ENCODE measurements around the gene WDR55. TPM values are rescaled to one million over a fixed set of nuclear protein-coding genes. Genes with fewer than 3 reads are reported as not detected.

The WDR55 gene
- total and polyA plus RNA-seq, 2 of the 4 experiments (the other 2 are of a cell fraction) = 19.0 to 20.4 TPM

DNA sequence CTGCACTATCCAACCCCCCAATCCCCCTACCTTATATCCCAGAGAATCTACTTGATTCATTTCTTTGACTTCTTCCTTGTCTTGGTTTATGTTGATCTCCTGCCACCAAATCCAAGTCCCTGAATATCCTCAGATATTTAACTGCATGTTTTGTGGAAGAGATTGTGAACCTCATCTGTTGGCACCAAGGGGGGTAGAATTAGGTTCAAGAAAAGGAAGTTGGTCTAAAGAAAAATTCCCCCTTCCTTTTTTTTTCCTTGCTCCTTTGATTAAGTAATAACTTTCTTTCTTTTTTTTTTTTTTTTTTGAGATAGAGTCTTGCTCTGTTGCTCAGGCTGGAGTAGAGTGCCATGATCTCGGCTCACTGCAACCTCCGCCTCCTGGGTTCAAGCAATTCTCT lies 31.2 kb upstream of the WDR55 start:
- no peak overlapping the region for H3K27ac ChIP-seq (ENCODE audit: insufficient read depth, low read length)
- no peak overlapping the region for H3K18ac ChIP-seq (ENCODE audit: low read depth, low read length)
- no peak overlapping the region for H2AFZ ChIP-seq (replicated peaks; ENCODE audit: low read length, poor library complexity)
- H2BK5ac ChIP-seq (ENCODE audit: low read depth, low read length, poor library complexity, severe bottlenecking) = no peak overlapping the region
- no peak overlapping the region for H3K4me3 ChIP-seq (ENCODE audit: insufficient read depth, low read depth, low read length)
- no peak for DNase-seq
- no peak for TF ChIP-seq RFX5 (IDR thresholded peaks at IDR 0.05; ENCODE audit: low read depth, low read length)
- TF ChIP-seq, protein P1, sequence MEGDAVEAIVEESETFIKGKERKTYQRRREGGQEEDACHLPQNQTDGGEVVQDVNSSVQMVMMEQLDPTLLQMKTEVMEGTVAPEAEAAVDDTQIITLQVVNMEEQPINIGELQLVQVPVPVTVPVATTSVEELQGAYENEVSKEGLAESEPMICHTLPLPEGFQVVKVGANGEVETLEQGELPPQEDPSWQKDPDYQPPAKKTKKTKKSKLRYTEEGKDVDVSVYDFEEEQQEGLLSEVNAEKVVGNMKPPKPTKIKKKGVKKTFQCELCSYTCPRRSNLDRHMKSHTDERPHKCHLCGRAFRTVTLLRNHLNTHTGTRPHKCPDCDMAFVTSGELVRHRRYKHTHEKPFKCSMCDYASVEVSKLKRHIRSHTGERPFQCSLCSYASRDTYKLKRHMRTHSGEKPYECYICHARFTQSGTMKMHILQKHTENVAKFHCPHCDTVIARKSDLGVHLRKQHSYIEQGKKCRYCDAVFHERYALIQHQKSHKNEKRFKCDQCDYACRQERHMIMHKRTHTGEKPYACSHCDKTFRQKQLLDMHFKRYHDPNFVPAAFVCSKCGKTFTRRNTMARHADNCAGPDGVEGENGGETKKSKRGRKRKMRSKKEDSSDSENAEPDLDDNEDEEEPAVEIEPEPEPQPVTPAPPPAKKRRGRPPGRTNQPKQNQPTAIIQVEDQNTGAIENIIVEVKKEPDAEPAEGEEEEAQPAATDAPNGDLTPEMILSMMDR (conservative IDR thresholded peaks at IDR 0.05; ENCODE audit: low read depth, low read length) = no peak
- TF ChIP-seq RAD21 (IDR thresholded peaks at IDR 0.05; ENCODE audit: low read length) = no peak
- no peak for TF ChIP-seq MXI1 (IDR thresholded peaks at IDR 0.05; ENCODE audit: borderline replicate concordance, low read depth, low read length)
- TF ChIP-seq NFE2L2 (IDR thresholded peaks at IDR 0.05; ENCODE audit: low read depth, low read length) = no peak
- TF ChIP-seq, protein P2, sequence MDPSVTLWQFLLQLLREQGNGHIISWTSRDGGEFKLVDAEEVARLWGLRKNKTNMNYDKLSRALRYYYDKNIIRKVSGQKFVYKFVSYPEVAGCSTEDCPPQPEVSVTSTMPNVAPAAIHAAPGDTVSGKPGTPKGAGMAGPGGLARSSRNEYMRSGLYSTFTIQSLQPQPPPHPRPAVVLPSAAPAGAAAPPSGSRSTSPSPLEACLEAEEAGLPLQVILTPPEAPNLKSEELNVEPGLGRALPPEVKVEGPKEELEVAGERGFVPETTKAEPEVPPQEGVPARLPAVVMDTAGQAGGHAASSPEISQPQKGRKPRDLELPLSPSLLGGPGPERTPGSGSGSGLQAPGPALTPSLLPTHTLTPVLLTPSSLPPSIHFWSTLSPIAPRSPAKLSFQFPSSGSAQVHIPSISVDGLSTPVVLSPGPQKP (IDR thresholded peaks at IDR 0.05; ENCODE audit: borderline replicate concordance, low read depth, low read length) = no peak
- TF ChIP-seq MAFK (IDR thresholded peaks at IDR 0.05; ENCODE audit: low read depth, low read length) = no peak
- TF ChIP-seq, protein P3, sequence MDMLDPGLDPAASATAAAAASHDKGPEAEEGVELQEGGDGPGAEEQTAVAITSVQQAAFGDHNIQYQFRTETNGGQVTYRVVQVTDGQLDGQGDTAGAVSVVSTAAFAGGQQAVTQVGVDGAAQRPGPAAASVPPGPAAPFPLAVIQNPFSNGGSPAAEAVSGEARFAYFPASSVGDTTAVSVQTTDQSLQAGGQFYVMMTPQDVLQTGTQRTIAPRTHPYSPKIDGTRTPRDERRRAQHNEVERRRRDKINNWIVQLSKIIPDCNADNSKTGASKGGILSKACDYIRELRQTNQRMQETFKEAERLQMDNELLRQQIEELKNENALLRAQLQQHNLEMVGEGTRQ (IDR thresholded peaks at IDR 0.05; ENCODE audit: low read depth, low read length) = no peak
- TF ChIP-seq RCOR1 (IDR thresholded peaks at IDR 0.05; ENCODE audit: insufficient replicate concordance, low read length) = no peak
- H3K9me1 ChIP-seq (ENCODE audit: insufficient read depth, low read length) = no peaks in the 10 kb centered on the region
- H3K56ac ChIP-seq (ENCODE audit: extremely low read depth, insufficient read depth, low read length) = no peak overlapping the region
- H2BK20ac ChIP-seq (ENCODE audit: low read depth, low read length) = no peak overlapping the region
- H3K36me3 ChIP-seq (ENCODE audit: control insufficient read depth, insufficient read depth, low read length) = no peaks in the 10 kb centered on the region
- no peak overlapping the region for H3K23ac ChIP-seq (ENCODE audit: low read depth, low read length)
- WGBS, 2 experiments (ENCODE audit: extremely low coverage in 2 of 2, insufficient read length in 1 of 2) = no CpG with 5 or more reads among the region's 2 CpGs
- H3K79me1 ChIP-seq (ENCODE audit: low read depth in 1 of 2, low read length in 2 of 2) = no peaks in the 10 kb centered on the region
- in situ Hi-C loops (cut with MboI; ENCODE audit: low sequenced_read_pairs) = no loop called here
- peak overlapping the region; percentile 71 for H3K4me2 ChIP-seq (ENCODE audit: low read depth, low read length)
- intact Hi-C loops (cut with micrococcal nuclease) = loop anchor here (10.0 kb wide), 1 partner anchor 389 kb away; no protein-coding TSS in a partner anchor
- peaks cover 16% of the 10 kb centered on the region for H3K27me3 ChIP-seq (ENCODE audit: control insufficient read depth, insufficient read depth, low read length)
- no peak overlapping the region for H4K5ac ChIP-seq (ENCODE audit: low read depth, low read length)
- H4K8ac ChIP-seq (ENCODE audit: low read depth in 2 of 2, low read length in 2 of 2) = no peak overlapping the region
- peaks cover 5% of the 10 kb centered on the region; the same call in 1 of the 2 replicates for H3K4me1 ChIP-seq (ENCODE audit: control insufficient read depth, insufficient read depth, low read length)
- no peak overlapping the region for H3K9ac ChIP-seq (ENCODE audit: low read depth, low read length)
- H2BK15ac ChIP-seq (ENCODE audit: low read depth, low read length) = no peak overlapping the region
- no peaks in the 10 kb centered on the region for H3K9me3 ChIP-seq (ENCODE audit: control insufficient read depth, insufficient read depth, low read length)
- no peak overlapping the region for H4K91ac ChIP-seq (ENCODE audit: insufficient read depth, low read depth, low read length)
- ChIA-PET CTCF (interaction anchor here (0.5 to 1.0 kb wide), 2 partner anchors 85 to 86 kb away, joined by 3 to 4 read pairs; partner anchors contain the start of gene EIF4EBP3), POLR2A (ENCODE audit: unreplicated experiment) (no interaction called here)
- no peak overlapping the region for H2AK5ac ChIP-seq (ENCODE audit: low read depth, low read length)
- H4K20me1 ChIP-seq (ENCODE audit: insufficient read depth, low read length) = no peaks in the 10 kb centered on the region
- H3K14ac ChIP-seq (replicated peaks; ENCODE audit: low read depth, low read length) = no peak overlapping the region
- no TSS peak for BruUV-seq (replicated peaks)
- no peak overlapping the region for H2BK120ac ChIP-seq (ENCODE audit: low read depth, low read length)
- H2AK9ac ChIP-seq (replicated peaks; ENCODE audit: low read depth, low read length, poor library complexity) = no peak overlapping the region
- no peak overlapping the region for H3K4ac ChIP-seq (ENCODE audit: low read depth, low read length)
- ATAC-seq (ENCODE audit: low read depth) = no peak
- dilution Hi-C loops (cut with HindIII; ENCODE audit: low sequenced_read_pairs, unreplicated experiment) = no loop called here
